ENCODE data around the gene MRFAP1L1.

GRCh38 chr4:6720202-6720699 lies 10.6 kb upstream of the MRFAP1L1 start:
- TF ChIP-seq REST (IDR thresholded peaks at IDR 0.05; ENCODE audit: borderline replicate concordance), result no peak
- TF ChIP-seq RAD21 (conservative IDR thresholded peaks at IDR 0.05), result peak; percentile 98
- peak; percentile 96 for TF ChIP-seq CTCF (IDR thresholded peaks at IDR 0.05; ENCODE audit: poor library complexity, severe bottlenecking)
- TF ChIP-seq EP300 (conservative IDR thresholded peaks at IDR 0.05; ENCODE audit: poor library complexity, severe bottlenecking), result no peak
- TF ChIP-seq POLR2AphosphoS5 (IDR thresholded peaks at IDR 0.05), result no peak
- TF ChIP-seq EZH2 (IDR thresholded peaks at IDR 0.05; ENCODE audit: borderline replicate concordance, insufficient read depth, low read length, poor library complexity, severe bottlenecking), result no peak
- no peak for TF ChIP-seq TAF1 (IDR thresholded peaks at IDR 0.05; ENCODE audit: low read depth)
